Retina (tissue), 1 donor: ENCODE data around the gene EPHA10.
A peak's percentile ranks its signal among the peaks of the same experiment; 100 is the strongest.

ENCODE experiments used
- DNase-seq: peaks from one replicate; pipeline ENCODE4 v3.0.0-alpha.2; 2016

The EPHA10 gene

GRCh38 chr1:37732111-37732780 is 32.7 kb downstream of the EPHA10 start:
- DNase-seq, result no peak

DNA sequence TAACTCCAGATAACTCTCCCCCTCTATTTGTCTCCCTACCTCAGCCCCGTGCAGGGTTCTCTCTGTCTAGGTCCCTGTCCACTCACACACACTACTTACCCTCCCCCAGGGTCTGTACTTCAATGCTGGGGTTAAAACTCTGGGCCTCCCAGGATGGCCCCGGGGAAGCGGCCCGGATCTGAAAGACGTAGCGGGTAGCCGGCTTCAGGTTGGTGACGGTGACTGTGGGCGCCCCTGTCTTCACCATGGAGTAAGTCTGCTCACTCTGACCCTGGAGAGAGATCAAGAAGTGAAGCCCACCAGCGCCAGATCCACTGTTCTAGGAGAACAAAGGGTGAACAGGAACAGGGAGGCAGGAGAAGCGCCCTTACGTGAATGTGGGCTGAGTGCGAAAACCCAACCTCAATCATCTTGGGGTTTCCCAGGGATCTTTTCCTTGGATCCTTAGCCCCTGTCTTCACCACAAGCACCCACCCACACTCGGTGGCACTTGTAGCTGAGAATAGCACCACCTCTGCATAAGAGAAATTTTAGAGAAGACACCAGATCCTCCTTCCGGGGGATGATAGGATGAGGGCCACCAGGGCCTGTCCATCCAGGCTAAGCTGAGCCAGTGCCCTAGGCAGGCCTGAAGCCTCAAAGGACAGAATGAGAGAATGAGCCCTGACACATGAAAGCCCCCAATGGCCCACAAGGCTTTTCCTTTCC is 33.5 kb downstream of the EPHA10 start:
- no peak for DNase-seq

- DNase-seq, result no peak
These were observed 34.5 kb downstream of the EPHA10 start for GRCh38 chr1:37730376-37730775.

- DNase-seq, result no peak
These were observed 36.5 kb downstream of the EPHA10 start for GRCh38 chr1:37728416-37728815.

DNA sequence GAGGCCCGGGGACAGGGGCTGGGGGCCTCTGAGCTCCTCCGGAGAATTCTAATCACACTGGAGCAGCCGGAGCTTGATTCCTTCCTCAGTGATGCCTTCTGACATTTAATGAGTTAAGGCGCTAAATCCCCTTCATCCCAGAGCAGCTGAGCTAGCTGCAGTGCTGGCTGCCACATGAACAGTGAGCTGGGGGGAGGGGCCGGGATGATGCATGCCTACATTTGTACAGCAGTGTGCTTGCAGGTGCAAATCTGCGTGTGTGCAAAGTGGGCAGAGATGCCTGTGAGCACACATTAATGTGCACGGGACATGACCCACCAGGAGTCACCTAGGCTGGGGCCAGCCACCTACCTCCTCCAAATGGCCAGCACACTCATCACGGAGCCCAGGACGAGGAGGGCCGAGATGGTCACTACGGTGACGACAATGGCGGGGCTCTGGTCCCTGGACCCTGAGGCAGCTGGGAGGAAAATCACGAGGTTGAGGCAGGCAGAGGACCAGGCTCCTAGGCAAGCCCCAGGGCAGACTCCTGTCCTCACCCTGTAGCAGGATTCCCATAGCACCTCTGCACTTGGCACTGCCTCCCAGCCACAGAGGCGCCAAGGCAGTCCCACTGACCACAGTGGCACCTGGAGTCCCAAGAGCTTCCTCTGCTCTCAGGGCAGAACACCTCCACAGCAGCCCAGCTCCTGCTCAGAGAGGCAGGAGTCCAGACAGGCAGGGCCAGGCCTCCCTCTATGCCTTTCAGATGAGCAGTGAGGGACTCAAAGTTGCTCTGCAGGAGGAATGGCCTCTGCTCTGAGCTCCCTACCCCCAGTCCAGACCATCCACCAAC is 38.0 kb downstream of the EPHA10 start:
- peak; percentile 75 for DNase-seq

DNA sequence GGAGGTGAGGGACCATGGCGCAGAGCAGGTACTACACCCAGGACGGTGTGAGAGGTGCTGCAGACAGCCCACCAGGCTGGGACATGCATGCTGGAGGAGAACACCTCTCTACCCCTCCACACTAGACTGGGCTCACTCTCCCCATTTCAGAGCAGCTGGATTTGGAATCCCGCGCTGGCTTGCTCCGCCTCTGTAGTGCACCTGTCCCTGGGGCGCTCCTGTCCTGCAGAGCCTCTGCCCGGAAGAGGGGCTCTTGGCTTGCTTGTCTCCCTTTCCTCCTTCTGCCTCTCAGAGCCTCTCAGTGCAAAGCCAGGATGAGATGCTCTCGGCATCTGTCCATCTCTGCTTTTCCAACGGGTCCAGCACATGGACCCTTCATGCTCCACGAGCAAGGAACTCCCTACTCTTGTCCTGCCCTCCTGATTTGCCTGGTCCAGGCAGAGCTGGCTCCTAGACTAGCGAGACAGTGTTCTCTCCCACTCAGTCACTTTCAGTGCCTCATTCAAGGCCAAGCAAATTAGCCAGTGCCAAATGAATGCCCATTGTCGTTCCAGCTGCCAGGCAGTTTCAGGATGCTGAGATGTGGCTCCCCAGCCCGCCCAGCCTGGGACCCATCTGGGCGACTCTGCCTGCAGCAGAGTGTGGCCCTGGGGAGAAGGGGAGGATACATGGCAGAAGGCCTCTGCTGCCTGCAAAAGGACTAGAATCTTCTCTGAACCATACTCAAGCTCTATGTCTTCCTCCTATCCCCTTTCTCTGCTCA is 38.9 kb downstream of the EPHA10 start:
- DNase-seq, result no peak

- DNase-seq, result no peak
These were observed 40.3 kb downstream of the EPHA10 start for GRCh38 chr1:37724575-37724974.

DNA sequence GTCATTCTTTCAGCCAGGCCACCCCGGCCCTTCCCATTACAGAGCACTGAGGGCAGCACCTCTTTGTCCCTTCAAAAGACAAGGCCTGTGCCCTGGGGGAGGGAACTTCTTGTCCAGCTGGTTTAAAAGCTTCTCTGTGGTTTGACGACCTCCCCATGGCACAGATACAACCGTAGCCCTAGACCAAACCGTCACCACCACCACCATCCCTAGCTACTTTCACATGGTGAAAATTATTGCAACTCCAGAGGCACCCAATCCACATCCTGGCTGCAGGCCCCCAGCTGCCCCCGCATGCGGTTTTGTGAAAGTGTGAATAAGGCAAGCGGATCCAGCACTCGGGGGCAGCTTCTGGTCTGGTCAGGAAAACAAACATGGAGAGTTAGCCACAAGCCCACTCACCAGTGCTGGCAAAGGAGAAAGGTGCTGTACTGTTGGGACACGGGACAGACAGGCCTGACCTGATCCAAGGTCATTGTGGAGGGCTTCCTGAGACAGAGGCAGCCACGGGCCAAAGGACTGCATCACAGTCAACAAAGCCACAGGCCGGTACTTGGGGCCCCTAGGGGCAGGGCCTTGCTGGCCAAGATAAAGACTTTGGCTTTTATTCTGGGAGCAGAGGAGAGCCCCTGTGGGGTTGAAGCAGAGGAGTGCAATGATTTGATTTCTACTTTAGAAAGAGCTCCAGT is 41.4 kb downstream of the EPHA10 start:
- DNase-seq, result no peak

GRCh38 chr1:37723072-37723389 is 41.9 kb downstream of the EPHA10 start:
- no peak for DNase-seq

DNA sequence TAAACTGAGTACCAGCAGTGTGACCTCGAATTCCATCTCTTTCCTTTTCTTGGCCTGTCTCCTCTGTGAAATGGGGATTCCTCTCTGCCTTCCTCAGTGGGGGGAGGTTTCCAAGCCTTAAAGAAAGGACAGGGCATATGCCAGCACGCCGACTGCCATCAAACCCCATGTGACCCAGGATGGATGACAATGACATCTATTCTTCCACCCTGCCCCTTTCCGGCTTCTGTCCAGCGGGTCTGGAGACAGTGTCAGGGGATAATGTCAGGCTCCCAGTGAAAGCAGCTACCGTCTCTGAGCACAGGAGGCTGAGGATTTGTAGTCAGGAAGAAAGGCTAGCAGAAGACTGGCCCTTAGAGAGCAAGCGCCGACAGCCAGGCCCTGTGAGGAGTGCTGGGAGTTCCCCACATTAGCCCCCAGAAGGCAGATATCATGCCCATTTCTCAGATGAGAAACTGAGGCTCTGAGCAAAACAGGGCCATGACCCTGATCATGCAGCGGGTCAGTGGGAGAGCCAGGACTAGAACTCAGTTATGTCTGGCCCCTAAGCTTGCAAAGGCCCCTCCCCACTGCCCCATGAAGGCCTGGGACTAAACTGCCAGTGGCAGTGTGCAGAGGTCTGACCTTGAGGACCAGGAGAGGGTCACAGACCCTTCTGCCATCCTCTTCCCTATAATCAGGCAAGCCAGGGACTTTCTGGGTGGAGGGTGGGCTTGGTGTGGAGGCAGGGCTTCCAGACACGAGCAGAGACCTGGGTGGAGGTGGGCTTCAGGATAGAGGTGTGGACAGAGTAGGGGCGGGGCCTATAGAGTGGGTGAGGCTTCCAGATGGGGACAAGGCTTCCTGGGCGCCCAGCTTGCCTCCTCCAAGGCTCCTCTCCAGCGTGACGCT is 42.5 kb downstream of the EPHA10 start:
- no peak for DNase-seq

GRCh38 chr1:37721565-37721964 is 43.4 kb downstream of the EPHA10 start:
- DNase-seq, result no peak

- no peak for DNase-seq
These were observed 44.4 kb downstream of the EPHA10 start for GRCh38 chr1:37720231-37721130.

- DNase-seq, result no peak
These were observed 45.2 kb downstream of the EPHA10 start for GRCh38 chr1:37719572-37720195.

- DNase-seq, result no peak
These were observed 45.9 kb downstream of the EPHA10 start for GRCh38 chr1:37718901-37719571.

- DNase-seq, result no peak
These were observed 46.6 kb downstream of the EPHA10 start for GRCh38 chr1:37718181-37718900.

DNA sequence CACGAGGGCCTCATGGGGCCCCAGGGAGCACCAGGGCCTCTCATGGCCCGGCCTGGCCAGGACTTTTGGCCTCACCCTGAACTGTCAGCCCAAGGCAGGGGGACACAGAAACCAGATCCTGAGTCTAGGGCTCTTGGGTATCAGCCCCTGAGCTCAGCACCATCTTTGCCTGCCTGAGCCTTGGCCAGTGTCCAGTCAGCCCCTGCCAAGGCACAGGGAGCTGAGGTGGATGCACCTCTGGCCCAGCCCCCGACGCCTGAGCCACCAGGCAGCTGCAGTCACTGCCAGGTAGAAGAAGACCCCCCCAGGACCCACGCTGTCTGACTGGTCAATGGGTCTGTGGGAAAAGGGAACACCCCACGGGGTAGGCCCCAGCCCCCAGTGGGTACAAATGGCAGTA is 47.3 kb downstream of the EPHA10 start:
- no peak for DNase-seq

DNA sequence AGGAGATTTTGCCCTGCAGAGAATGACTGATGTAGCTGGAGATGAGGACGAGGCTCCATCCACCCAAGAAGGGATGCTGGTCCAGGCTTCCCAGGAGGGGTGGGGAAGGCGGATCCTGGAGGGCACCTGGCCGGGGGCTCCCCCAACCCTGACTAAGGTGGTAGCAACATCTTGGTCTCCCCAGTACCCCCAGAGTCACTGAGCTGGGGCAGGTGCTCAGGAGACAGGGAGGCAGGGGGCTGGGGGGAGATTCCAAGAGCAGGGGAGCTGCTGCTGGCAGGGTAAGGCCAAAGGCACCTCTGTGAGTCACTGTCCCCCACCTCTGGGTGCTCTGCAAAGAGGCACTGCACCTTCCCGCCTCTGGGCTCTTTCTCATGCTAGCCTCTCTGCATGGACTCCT is 48.6 kb downstream of the EPHA10 start:
- DNase-seq, result no peak

GRCh38 chr1:37714689-37715088 is 50.2 kb downstream of the EPHA10 start:
- no peak for DNase-seq

DNA sequence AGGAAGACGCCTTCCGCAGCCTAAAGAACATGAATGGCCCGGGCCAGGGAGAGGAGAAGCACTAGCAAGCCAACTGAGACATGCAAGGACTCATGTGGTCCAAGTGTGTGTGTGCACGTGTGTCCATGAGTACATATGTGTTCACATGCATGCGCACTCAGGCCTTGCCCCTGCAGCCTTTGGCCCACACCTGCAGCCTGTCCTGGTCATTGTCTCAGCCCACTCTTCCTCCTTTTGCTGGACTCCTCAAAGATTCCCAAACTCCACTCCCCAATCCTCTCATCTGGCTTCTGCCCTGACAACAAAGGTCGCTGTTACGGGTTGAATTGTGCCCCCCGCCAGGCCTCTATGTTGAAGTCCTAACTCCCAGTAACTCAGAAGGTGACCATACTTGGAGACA is 50.7 kb downstream of the EPHA10 start:
- DNase-seq, result no peak
